Measurements from ENCODE around the gene PXDN.

PXDN gene

DNA sequence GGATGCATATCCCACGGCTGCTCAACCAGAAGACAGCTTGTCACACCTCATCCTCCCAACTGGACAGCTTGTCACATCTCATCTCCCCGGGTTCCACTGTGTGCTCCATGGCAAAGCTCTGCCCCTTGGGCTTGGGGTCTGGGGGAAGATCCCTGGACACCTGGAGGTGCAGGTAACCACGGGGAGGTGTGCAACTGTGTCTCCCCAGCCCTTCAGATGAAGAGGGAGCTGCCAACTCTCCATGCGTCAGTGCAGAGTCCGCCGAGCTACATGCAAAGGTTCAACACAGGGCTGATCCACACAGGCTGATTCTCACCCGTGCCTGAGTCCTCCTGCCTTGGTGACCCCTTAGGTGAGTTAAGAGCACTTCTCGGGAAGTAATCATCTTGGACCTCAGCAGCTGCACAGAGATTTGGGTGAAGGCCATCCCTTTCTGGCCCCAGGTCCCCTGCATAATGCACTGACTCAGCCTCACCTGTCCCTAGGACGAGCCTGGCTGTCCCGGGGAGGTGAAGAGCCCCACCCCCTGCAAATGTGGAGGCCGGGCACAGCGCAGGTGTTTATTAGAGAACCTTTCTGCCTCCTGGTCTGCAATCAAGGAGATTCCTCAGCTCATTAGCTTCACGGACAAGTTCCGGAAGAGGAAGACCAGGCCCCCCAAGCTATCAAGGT, 157.9 kb downstream of the PXDN start:
- H3K9me3 ChIP-seq (replicated peaks in 1 of 11) = no peaks in the 10 kb centered on the region
- no peak overlapping the region for H3K27ac ChIP-seq
- H3K27me3 ChIP-seq = peaks cover 0 to 6% (median 0%) of the 10 kb centered on the region in 11 experiments; a peak in 5 of 22 replicates
- H3K4me2 ChIP-seq = peak overlapping the region in 6 of 11 experiments; percentile 3 to 44 (median 32); a peak in 10 of 22 replicates
- no peak overlapping the region for H3K9ac ChIP-seq
- no peaks in the 10 kb centered on the region for H3K36me3 ChIP-seq
- peaks cover 0 to 23% (median 2%) of the 10 kb centered on the region in 11 experiments; a peak in 6 of 22 replicates for H4K20me1 ChIP-seq
- H3K4me1 ChIP-seq = peaks cover 15 to 44% (median 34%) of the 10 kb centered on the region in 10 experiments
- TF ChIP-seq Cebpa-rat (IDR thresholded peaks at IDR 0.05) = no peak
- H3K4me3 ChIP-seq = no peak overlapping the region

DNA sequence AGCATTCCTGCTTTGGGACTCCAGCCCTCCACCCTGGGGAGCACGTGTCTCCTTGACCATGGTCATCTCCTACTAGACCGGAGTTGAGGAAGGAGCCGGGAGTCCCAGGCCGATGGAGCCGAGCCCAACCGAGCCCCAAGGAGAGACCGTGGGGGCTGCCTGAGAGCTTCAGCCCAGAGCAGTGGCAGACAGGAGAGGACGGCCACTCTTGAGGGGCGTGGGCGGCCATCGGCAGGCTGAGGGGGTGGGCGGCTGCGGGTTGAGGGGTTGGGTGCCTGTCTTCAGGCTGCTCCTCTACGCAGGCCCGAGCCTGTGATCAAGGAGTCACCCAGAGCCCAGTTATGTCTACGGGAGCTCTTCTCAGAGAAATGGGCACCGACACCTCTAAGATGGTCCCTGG, 158.7 kb downstream of the PXDN start:
- no peaks in the 10 kb centered on the region for H3K36me3 ChIP-seq
- H3K9me3 ChIP-seq (replicated peaks in 1 of 11) = no peaks in the 10 kb centered on the region
- H3K4me3 ChIP-seq = no peak overlapping the region
- H3K4me2 ChIP-seq = peak overlapping the region in 4 of 11 experiments; percentile 31 to 44 (median 38); a peak in 5 of 22 replicates
- H3K9ac ChIP-seq = no peak overlapping the region
- peaks cover 0 to 21% (median 0%) of the 10 kb centered on the region in 11 experiments; a peak in 5 of 22 replicates for H4K20me1 ChIP-seq
- H3K4me1 ChIP-seq = peaks cover 8 to 37% (median 26%) of the 10 kb centered on the region in 10 experiments
- no peak for TF ChIP-seq Cebpa-rat (IDR thresholded peaks at IDR 0.05)
- H3K27ac ChIP-seq = no peak overlapping the region
- H3K27me3 ChIP-seq = no peaks in the 10 kb centered on the region

GRCh38 chr2:1584691-1585485, 159.4 kb downstream of the PXDN start:
- no peak overlapping the region for H3K4me3 ChIP-seq
- TF ChIP-seq Cebpa-rat (IDR thresholded peaks at IDR 0.05) = no peak
- peaks cover 6 to 30% (median 21%) of the 10 kb centered on the region in 10 experiments for H3K4me1 ChIP-seq
- H3K4me2 ChIP-seq = no peak overlapping the region
- no peak overlapping the region for H3K27ac ChIP-seq
- no peak overlapping the region for H3K9ac ChIP-seq
- H3K27me3 ChIP-seq = no peaks in the 10 kb centered on the region
- peaks cover 0 to 16% (median 0%) of the 10 kb centered on the region in 11 experiments; a peak in 5 of 22 replicates for H4K20me1 ChIP-seq
- no peaks in the 10 kb centered on the region for H3K36me3 ChIP-seq
- no peaks in the 10 kb centered on the region for H3K9me3 ChIP-seq (replicated peaks in 1 of 11)

DNA sequence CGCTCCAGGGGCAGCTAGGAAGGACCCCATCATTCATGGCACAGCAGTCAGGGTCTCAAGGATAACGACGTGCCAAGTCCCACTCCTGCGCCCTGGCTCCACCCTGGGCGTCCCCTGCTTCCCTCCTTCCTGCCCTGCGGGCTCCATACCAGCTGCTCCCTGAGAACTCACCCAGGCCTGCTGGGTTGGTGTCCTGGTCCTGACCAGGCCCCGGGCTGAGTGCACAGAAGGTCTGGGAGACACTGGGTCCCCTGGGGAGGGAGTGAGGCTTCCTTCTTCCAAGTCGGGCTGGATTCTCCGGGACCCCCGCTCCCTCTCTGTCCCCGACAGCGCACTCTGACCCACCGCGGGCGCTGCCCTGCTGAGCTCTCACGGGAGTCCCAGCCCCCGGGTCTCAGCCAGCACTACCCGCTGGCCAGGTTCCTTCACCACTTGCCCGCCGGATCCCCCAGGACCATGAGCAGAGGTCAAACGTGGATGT, 160.2 kb downstream of the PXDN start:
- H3K9me3 ChIP-seq (replicated peaks in 1 of 11) = no peaks in the 10 kb centered on the region
- TF ChIP-seq Cebpa-rat (IDR thresholded peaks at IDR 0.05) = no peak
- H3K27ac ChIP-seq = no peak overlapping the region
- peaks cover 2 to 22% (median 13%) of the 10 kb centered on the region in 10 experiments for H3K4me1 ChIP-seq
- H3K27me3 ChIP-seq = no peaks in the 10 kb centered on the region
- H3K4me3 ChIP-seq = no peak overlapping the region
- no peak overlapping the region for H3K4me2 ChIP-seq
- H4K20me1 ChIP-seq = peaks cover 0 to 12% (median 0%) of the 10 kb centered on the region in 11 experiments; a peak in 5 of 22 replicates
- no peak overlapping the region for H3K9ac ChIP-seq
- H3K36me3 ChIP-seq = no peaks in the 10 kb centered on the region

- H3K27ac ChIP-seq = no peak overlapping the region
- H3K4me1 ChIP-seq = peaks cover 0 to 17% (median 8%) of the 10 kb centered on the region in 10 experiments; a peak in 13 of 20 replicates
- no peak overlapping the region for H3K4me3 ChIP-seq
- H3K4me2 ChIP-seq = no peak overlapping the region
- no peak for TF ChIP-seq Cebpa-rat (IDR thresholded peaks at IDR 0.05)
- H3K27me3 ChIP-seq = no peaks in the 10 kb centered on the region
- H3K36me3 ChIP-seq = no peaks in the 10 kb centered on the region
- no peak overlapping the region for H3K9ac ChIP-seq
- no peaks in the 10 kb centered on the region for H3K9me3 ChIP-seq (replicated peaks in 1 of 11)
- H4K20me1 ChIP-seq = peaks cover 0 to 11% (median 0%) of the 10 kb centered on the region in 11 experiments; a peak in 5 of 22 replicates
Measured at GRCh38 chr2:1582891-1583341, 161.4 kb downstream of the PXDN start.

DNA sequence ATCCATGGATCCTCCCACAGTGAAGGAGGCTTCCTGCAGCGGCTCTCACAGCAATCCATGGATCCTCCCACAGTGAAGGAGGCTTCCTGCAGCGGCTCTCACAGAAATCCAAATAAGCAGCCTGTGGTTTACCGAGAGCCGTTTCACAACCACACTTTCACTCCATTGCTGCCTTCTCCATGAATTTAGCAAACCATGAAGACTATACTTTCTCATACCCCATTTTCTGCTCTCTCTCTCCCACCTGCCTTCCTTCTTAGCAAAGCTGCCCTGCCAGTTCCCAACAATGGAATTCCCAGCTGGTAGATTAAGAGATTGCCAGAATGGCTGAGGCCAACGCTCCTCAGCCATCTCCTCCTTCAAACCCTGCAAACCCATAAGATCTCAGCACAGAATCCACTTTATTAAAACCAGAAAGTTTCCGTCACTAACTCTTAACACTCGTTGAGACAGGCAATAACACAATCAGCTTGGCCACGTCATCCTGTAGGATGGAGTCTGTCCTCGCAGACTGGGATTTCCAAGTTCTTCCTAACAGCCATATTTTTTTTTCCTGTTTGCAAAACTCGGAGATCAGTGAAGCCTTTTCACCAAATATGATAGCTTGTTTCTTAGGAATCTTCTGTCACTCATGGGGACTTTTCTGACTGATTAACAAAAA, 162.2 kb downstream of the PXDN start:
- Histone ChIP-seq H3K9me3 (replicated peaks in 1 of 11) (no peaks in the 10 kb centered on the region), H3K27ac (no peak overlapping the region), H3K36me3 (no peaks in the 10 kb centered on the region), H3K27me3 (no peaks in the 10 kb centered on the region), H3K4me2 (no peak overlapping the region), H4K20me1 (peaks cover 0 to 11% (median 0%) of the 10 kb centered on the region in 11 experiments; a peak in 5 of 22 replicates), H3K9ac (no peak overlapping the region), H3K4me3 (no peak overlapping the region), H3K4me1 (peaks cover 0 to 17% (median 8%) of the 10 kb centered on the region in 10 experiments; a peak in 13 of 20 replicates)
- TF ChIP-seq Cebpa-rat (IDR thresholded peaks at IDR 0.05) = no peak

Data from BLaER1 treated with 17β-estradiol and CSF1 and Interleukin-3, amounts not matched to agents 10 nM and 100 nM (cell line).